GM12874 (cell line): ENCODE data around the gene TRPV3.

Source experiments
- CTCF ChIP-seq: IDR thresholded peaks from 2 replicates; pipeline ENCODE4 v1.5.1; 2011; ENCODE audit warnings: low read depth, mild to moderate bottlenecking, control low read depth, low read length, moderate library complexity; ENCODE audit not compliant: insufficient read depth

TRPV3 gene

DNA sequence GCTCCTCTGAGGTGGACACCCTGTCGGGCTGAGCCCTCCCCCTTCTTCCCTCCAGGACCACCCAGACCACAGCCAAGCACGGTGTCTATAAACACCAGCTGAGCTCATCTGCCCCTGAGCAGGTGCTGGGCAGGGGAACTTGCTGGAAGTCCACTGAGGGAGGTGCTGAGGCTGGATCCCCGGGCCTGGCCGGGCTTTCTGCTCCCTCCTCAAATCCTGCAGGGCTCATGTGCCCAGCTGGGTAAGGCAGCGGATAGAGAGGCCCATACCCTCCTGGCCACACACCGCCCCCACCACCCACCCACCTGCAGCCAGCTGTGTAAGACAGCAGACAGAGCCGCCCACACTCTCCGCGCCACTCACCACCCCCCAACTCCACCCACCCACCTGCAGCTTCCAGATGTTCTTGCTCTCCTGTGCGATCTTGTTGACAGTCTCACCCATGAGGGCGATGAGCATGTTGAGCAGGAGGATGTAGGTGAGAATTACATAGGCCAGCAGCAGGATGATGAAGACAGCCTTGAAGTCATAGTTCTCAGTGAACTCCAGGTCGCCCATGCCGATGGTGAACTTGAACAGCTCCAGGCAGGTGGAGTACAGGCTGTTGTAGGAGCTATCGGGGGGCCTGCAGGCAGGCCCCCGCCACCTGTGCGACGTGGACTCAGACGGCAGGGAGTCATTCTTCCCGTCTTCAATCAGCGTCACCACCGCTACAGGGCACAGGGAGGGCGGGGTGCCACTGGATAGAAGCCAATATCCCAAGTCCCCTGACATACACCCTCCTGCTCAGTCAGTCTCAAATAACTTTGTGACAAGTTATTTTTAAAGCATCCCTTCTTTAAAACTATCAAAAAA, 15.9 kb upstream of the TRPV3 start:
- no peak for TF ChIP-seq CTCF

DNA sequence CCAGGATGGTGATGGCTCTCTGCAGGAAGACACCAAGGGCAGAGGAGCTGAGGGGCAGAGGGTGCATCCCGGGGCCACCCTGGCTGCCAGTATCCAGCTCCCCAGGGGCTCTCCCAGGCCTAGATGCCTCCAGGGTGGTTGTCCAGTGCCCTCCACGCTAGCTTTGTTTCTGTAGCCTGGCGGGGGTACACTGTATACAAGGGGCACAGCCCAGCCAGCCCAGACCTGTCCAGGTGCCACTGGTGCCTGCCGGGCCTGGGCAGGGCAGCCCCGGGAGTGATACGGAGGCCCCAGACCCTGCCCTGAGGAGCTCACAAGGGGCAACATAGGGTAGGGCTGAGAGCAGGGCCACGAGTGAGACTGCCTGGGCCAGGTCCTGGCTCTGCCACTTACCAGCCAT, 14.6 kb upstream of the TRPV3 start:
- TF ChIP-seq CTCF, result no peak

- TF ChIP-seq CTCF, result no peak
Observed at GRCh38 chr17:3571043-3571900, 13.7 kb upstream of the TRPV3 start.

DNA sequence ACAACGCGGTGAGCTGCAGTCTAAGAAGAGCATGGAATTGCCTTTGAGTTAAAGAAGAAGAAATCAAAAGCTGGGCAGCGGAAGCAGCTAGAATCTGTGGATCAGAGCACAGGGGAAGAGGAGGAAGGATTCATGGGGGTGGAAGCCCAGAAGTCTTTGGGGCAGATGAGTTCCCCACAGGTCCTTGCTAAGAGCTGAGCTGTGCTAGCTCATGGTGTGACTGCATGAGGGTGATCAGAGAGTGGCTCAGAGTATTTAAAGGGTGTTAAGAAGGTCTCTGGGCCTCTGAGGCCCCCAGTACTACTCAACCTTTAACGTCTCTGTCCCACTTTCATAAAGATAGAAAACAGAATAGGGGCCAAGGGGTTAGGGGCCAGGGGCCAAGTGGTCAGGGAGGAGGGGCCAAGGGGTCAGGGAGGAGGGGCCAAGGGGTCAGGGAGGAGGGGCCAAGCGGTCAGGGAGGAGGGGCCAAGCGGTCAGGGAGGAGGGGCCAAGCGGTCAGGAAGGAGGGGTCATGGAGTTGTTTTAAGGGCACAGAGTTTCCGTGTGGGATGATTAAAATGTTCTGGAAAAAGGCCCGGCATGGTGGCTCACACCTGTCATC, 12.0 kb upstream of the TRPV3 start:
- TF ChIP-seq CTCF, result no peak

GRCh38 chr17:3566551-3566950, 8.9 kb upstream of the TRPV3 start:
- TF ChIP-seq CTCF, result no peak

DNA sequence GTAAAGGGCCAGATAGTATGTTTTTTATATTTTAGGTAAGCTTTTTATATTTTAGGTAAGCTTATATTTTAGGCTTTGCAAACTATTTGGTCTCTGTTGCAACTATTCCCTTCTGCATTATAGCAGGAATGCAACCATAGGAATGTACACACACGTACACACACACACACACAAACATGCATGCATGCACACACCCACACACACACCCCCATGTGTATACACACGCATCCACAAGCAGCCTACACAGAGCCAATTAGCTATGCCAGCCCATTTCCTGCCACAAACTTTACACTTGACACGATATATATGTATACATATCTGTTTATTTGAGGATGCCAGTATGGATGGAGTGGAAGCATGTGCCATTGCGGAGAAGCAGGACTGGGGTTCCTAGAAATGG, 7.5 kb upstream of the TRPV3 start:
- TF ChIP-seq CTCF, result no peak

DNA sequence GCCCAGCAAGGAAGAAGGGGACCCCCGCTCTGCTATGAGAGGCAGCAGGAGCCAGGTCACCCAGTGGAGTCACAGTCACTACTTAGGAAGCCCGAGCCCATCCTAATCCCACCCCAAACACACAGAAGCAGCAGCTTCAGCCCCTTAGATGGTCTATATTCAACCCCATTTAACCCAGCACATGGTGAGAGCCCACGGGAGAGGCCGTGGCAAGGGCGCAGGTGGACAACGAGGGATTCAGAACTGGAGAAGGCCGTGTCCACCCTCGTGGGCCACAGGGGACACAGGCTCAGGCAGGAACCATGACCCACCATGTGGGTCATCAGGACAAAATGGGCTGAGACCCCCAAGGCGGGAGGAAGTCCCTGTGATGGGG, 1.6 kb upstream of the TRPV3 start:
- no peak for TF ChIP-seq CTCF
